Hepatocyte (in vitro differentiated cells): ENCODE data around the gene TCF12.

Experiments used
- CTCF ChIP-seq: fragments of 200-600 bp; sonication (generic); IDR thresholded peaks from 2 replicates; pipeline ENCODE4 v1.5.1; 2016; ENCODE audit warnings: antibody characterized with exemption, mild to moderate bottlenecking; ENCODE audit not compliant: poor library complexity
- EZH2 ChIP-seq: fragments of 200-600 bp; sonication (generic); IDR thresholded peaks from 2 replicates; pipeline ENCODE4 v1.6.1; 2016; ENCODE audit warnings: antibody characterized with exemption, mild to moderate bottlenecking, borderline replicate concordance
- EZH2phosphoT487 ChIP-seq: fragments of 200-600 bp; sonication (generic); IDR thresholded peaks from one replicate; pipeline ENCODE4 v1.6.1; 2018; ENCODE audit warnings: antibody characterized with exemption, mild to moderate bottlenecking, low read depth, moderate library complexity; ENCODE audit not compliant: unreplicated experiment, severe bottlenecking

GRCh38 chr15:57193161-57193560 lies 274.7 kb downstream of the TCF12 start:
- TF ChIP-seq CTCF (no peak), EZH2 (no peak), EZH2phosphoT487 (no peak)
